ENCODE measurements around the gene PRDM10.

PRDM10 gene

DNA sequence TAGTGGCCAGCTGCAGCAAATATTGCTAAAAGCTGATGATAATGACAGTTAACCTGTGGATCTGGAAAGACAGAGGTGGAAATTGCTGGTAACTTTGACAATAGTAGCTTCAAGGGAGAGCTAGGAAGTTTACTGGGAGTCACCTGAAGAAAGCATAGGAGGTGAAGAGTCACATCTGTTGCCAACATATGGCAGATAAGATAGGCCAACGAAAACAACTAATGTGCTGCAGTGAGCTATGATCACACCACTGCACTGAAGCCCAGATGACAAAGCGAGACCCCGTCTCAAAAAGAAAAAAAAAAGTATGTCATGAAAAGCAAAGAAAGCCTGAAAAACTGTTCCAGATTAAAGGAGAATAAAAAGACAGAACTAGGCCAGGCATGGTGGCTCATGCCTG, 4.3 kb upstream of the PRDM10 start:
- DNase-seq (ENCODE audit: low read depth), result no peak

DNA sequence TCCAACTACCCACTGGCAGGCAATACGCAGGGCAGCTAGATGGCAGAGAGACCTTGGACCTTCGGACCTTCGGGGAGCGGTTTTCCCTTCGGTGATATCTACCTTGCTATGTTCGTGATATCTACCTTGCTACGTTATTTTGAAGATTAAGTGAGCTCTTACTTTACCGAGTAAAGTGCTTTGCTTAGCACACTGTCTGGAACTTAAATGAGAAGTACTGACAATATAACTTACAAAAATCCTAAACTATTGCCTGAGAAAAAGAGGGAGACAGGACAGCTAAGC, 1.0 kb upstream of the PRDM10 start:
- DNase-seq (ENCODE audit: low read depth), result no peak

DNA sequence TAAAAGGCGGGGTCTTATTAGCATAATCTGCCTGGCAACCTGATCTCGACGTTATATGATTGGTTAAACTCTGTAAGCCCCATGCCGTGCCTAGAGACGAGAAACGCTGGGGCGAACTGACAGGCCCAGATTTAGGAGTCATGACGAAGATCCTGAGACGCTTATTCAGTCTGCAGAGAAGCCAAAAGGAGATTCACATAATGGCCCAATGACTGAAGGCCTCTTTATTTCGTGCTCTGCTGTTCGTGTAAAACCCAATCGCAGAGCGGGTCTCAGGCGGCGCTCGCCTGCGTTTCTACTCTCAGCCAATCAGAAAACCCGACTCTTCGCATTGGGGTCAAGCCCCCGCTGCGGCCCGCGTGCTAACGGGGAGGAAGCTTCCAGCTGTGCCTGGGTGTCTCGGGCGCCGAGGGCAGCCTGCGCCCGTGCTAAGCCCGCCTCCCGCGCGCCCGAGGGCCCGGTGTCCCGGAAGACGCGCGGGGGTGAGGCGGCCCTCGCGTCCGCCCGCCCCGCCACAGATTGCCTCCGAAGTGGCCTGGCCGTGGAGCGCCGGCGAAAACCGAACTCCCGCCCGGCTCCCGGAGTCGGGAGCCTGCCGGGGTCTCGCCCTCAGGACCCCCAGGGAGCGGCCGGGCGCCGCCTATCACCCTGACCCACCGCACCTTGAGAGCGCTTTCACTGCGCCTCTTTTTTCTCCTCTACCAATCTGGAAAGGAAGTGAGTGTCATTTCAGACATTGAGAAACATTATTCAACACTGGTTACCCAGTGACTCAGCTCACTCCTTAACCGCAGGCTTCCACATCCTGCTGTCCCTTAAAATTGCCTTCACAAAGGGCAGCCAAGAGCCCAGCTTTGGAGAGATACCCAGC, 446 bp upstream of the PRDM10 start:
- peak; percentile 84 for DNase-seq (ENCODE audit: low read depth)

DNA sequence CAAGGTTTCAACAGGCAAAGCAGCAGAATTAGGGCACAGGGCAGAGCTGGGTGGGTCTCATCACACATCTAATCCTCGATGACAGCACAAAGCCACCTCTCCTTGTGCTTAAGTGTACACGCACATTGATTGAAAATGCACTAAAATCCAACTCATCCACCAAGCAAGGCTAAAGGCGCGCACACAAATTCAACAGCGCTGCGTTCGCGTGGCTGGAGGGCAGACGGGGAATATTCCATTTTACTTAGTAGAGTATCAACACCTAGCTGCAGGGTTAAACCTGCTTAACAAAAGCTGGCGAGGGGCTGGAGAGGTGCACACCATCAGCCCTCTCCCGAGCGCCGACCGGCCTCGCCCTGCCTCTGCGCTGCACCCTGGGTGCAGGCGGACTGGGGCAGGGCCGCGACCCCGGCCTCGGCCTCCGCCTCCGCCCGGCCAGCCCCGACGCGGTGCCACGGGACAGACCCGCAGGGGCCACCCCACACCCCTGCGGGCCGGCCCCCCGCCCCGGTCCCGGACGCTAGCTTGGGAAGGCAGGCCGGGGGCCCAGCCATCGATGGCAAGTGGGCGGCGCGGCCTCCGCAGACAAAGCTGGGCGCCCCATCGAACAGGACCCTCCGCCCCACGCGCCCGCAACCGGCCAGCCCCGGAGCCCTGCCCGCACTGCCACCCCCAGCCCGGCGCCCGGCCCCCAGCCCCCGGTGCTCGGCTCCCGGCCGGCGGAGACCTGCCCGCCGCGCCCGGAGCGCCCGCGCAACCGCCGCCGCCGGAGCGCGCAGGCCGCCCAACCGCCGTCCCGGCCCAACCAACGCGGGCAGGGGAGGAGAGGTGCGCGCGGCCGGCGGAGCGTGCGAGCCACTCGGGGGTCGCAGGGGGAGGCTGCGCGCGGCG, 929 bp downstream of the PRDM10 start:
- DNase-seq (ENCODE audit: low read depth), result peak; percentile 10

DNA sequence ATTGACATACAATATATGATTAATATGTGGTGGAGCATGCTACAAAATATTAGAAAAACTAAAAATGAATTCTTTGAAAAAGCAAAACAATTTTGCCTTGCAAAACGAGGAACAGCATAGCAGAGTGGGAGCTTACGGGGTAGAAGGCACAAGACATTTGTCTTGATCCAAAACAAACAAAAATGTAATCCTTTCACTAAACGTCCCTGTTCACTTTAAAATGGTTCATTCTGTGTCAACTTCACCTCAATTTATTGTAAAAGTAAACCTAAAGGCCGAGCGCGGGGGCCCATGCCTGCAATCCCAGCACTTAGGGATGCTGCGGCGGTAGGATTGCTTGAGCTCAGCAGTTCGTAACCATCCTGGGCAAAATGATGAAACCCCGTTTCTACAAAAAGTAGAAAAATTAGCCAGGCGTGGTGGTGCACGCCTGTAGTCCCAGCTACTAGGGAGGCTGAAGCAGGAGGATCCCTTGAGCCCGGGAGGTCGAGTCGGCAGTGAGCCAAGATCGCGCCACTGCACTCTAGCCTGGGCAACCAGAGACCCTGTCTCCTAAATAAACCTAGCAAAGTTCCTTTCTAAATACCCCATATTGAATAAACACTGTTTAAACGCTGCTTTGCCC, 2.0 kb downstream of the PRDM10 start:
- DNase-seq (ENCODE audit: low read depth), result no peak

DNA sequence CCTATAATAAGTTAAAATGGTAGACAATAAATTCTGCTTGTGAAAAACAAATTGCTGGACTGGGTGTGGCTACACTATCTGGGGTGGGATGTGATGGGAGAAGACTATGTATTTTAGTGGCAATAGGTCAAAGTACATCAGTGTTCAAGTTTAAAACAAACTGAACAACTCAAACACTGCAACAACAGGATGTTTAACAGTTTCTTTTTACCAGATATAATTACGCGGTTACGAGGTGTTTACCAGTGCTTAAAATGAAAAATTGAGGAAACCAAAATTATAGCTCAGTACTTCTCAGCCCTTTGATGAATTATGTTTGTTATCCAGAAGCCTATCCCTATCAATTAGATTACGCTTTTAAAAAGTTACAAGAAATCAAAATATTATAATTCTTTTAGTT, 3.2 kb downstream of the PRDM10 start:
- DNase-seq (ENCODE audit: low read depth), result no peak

- DNase-seq (ENCODE audit: low read depth), result no peak
These were observed 3.7 kb downstream of the PRDM10 start for GRCh38 chr11:129998905-129999304.

DNA sequence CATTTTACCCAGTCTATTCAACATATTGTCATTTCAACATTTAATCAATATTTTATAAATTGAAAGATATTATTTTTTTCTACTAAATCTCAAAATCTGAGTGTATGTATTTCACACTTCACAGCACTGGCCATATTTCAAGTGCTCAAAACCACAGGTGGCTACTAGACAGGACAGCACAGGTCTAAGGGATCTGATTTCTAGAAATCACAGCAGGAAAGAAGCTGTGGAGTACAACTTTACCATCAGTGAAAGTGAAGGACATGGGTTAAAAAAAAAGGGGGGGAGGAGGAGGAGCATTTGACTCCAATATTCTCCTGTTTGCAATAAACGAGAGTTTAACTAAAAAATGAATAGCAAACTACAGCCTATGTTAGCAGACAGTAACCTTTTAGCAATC, 4.5 kb downstream of the PRDM10 start:
- DNase-seq (ENCODE audit: low read depth), result no peak

GRCh38 chr11:129997513-129997912, 5.1 kb downstream of the PRDM10 start:
- no peak for DNase-seq (ENCODE audit: low read depth)

- no peak for DNase-seq (ENCODE audit: low read depth)
These were observed 6.3 kb downstream of the PRDM10 start for GRCh38 chr11:129996113-129996870.

GRCh38 chr11:129995163-129995562, 7.5 kb downstream of the PRDM10 start:
- DNase-seq (ENCODE audit: low read depth), result no peak

GRCh38 chr11:129992161-129992944, 10.3 kb downstream of the PRDM10 start:
- DNase-seq (ENCODE audit: low read depth), result peak; percentile 5

DNA sequence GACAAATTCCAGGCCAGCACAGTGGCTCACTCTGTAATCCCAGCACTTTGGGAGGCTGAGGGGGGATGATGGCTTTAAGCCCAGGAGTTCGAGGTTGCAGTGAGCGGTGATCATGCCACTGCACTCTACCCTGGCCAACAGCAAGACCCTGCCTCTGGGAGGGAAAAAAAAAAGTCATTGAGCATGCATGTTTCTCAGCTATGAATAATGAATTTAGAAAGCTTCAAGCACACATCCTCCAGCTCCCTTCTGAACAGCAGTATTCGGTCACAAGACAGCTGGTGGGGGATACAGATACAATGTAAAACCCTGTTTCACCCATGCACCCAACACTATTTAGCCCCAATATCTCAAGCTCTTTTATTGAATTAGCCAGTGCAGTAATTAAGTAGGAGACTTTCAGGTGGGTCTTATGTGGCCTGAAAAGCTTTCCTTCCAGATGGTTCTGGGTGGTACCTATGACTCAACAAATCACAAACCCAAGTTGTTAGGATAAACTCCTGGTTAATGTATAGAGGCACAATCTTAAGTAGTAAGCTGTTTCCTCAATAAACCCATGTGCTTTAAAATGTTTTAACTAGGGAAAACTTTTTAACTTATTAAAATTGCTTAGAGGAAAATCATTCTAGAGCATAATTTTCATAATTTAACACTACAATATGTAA, 13.4 kb downstream of the PRDM10 start:
- DNase-seq (ENCODE audit: low read depth), result no peak

- DNase-seq (ENCODE audit: low read depth), result no peak
These were observed 14.7 kb downstream of the PRDM10 start for GRCh38 chr11:129987950-129988349.

DNA sequence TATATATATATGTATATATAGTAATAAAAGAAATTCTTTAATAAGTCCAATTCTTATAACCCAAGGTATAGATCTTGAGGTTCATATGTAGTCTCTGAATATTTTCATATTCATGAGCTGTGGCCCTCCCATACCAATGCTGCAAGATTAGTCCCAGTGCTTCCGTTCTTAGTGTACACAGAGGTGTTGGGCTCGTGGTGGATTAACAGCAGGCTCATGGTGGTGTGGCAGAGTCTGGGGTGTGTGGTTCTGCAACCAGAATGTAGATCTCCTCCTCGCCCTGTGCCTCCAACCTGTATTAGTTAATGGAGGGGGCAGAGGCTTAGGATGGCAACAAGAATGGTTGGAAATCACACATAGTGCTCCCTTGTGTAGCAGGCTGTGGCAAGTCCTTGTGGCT, 16.8 kb downstream of the PRDM10 start:
- no peak for DNase-seq (ENCODE audit: low read depth)

- no peak for DNase-seq (ENCODE audit: low read depth)
These were observed 22.5 kb downstream of the PRDM10 start for GRCh38 chr11:129980086-129980485.

DNA sequence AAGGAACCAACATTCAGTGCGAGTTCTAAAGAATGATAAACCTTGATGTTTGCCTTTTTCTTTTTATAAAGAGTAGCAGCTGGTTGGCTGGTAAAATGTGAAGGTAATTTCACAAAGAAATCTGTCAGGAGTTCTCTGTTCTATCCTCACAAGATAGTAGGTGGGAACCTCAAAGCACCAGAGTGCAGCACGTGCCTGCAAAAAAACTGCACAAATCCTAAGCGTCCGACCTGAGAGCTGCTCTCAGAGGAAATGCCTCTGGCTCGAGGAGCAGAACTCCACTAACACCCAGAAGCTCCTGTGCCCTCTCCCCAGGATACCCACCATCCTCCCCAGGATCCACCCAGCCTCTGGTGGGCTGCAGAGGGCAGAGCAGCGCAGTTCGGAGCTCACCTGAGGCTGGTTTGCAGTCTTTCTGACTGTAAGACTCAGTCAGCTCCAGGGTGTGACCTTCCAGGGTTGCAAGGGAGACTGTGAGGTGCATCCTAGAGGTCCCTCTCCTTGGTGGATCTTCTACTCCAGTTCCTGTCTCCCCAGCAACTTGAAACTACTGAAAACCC, 23.5 kb downstream of the PRDM10 start:
- no peak for DNase-seq (ENCODE audit: low read depth)

- DNase-seq (ENCODE audit: low read depth), result no peak
These were observed 24.2 kb downstream of the PRDM10 start for GRCh38 chr11:129978447-129978846.

DNA sequence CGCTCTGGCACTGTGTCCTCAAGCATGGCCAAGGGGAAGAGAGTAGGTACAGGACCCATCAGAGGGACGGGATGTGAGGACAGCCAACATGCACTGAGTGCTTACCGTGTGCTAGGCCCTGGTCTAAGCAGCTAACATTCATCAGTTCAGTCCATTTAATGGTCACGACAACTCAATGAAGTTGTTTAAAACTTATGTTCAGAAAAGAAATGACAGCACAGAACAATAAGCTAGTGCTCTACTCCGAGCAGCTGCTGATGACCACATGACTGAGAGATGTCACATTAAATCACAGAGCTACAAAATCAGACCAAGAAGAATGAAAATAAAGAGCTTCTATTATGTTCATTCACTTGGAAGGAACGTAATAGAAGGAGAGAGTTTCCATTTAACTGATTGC, 26.3 kb downstream of the PRDM10 start:
- DNase-seq (ENCODE audit: low read depth), result no peak

- DNase-seq (ENCODE audit: low read depth), result no peak
These were observed 27.1 kb downstream of the PRDM10 start for GRCh38 chr11:129975543-129975942.

Measured in T-helper 22 cell (primary cell).